Esophagus mucosa (tissue), 1 donor: ENCODE results near the gene PLPP1. TPM values are rescaled to one million over a fixed set of nuclear protein-coding genes. Genes with fewer than 3 reads are reported as not detected.

ENCODE experiments used
- ATAC-seq: fragments of 200-7000 bp; cut with Tn5 transposase; one replicate; pipeline ENCODE4 v1.9.1; 2020
- total RNA-seq: library from RNA; stranded (reverse); gene quantifications from one replicate; pipeline ENCODE4 v1.2.4, GENCODE V29; 2023
- donor health status: DM: yes; HTN: yes; CAD: no.

The PLPP1 gene
- total RNA-seq, 1 donor from 2014 or later: 16.2 TPM

DNA sequence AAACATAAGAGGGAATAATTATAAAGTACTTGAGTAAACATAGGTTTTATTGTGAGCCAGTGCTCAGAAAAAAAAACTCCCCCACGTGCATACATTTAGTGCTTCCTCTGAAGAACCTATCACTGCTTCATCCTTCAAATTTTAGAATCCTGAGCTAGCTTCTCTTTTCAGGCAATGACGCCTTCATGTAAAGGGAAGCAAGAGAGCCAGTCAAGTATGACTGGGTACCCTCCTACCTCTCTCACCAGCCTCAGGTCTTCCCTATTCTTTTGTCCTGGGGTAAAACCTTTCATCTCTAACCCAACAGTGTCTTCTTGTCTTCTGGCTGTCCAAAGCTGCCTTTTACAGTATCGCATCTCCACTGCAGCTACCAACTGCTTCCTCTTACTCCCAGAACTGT lies 32.0 kb downstream of the PLPP1 start:
- ATAC-seq: no peak

DNA sequence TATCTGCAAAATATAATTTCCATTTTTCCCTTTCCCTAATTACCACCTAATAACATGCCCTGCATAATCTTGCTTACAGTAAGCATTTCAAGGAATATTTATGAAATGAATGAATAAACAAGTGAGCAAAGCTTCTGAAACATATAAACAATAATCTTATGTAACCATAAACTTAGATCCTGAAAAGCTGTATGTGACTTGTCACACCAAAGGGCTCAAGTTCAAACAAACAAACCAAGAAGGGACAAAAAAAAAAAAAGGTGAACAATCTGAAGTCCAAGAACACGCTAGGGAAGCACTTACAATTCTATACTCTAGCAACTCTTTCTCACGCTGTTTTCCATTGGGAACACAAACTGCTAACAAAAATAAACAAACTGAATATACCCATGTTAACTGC lies 36.3 kb downstream of the PLPP1 start:
- no peak for ATAC-seq

DNA sequence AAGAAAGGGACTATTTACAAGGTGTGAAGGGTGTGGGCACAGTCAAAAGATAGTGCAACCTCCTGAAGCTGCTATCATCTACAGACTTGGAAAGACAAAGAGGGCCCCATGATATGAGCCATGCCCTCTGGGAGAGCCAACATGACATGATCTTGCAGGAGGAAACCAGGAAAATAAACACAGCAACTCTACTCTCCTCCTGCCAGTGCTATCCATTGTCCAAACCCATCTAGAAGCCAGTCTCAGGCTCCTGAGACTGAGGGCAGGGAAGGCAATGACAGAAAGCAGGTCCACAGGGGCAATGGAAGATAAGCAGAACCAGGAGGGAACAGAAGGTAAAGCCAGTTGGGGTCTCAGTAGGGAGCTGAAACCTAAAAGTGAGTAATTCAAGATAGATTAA lies 37.1 kb downstream of the PLPP1 start:
- no peak for ATAC-seq

DNA sequence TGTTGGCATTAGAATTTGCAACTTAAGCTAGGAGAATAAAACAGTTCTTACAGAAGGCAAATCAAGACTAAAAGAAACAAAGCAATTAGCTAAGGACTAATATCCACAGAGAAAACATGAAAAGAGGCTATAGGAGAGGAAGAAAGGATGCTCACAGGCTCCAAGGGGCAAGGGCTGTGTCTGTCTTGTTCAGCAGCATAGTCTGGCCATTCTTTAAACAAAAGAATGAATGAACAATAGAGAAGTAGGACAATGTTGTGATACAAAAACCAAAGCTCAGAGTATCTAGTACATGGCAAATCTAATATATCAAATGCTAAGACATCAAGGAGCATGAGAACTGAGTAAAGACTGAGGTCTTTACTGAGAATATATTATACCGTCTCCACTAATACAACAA lies 39.5 kb downstream of the PLPP1 start:
- ATAC-seq: no peak

DNA sequence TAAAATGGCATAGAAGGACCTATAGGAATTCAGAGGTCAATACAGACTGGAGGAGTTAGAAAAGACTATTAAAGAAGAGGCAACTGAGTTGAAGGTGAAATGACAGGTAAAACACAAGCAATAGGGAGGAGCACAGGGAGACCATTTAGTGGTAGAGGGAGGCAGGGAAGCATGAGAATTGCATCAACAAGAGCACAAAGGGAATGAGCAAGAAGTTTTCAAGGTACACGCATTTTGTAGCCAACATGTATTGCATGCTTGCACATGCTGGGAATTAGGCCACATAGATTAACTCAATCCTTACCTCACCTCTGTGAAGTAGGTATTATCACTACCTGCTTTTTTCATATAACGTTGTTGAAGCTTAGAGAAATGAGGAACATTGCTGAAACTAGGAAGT lies 42.3 kb downstream of the PLPP1 start:
- peak; percentile 87 for ATAC-seq

DNA sequence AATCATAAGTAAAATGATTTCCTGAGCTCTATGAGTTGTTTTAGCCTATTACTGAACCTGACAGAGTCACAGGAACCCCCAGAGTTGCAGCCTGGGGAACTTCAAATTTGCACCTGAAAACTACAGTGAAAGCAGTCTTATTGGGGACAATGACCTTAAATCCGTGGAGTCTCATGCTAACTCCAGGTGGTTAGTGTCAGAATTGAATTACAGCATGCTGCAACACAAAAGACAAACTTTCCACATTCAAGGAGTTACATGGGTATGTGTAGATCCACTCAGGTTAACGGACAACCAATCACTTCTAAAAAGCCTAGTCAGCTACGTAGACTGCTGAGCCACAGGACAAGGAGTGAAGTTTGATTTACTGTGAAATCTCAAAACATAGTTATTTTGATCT lies 49.7 kb downstream of the PLPP1 start:
- no peak for ATAC-seq

DNA sequence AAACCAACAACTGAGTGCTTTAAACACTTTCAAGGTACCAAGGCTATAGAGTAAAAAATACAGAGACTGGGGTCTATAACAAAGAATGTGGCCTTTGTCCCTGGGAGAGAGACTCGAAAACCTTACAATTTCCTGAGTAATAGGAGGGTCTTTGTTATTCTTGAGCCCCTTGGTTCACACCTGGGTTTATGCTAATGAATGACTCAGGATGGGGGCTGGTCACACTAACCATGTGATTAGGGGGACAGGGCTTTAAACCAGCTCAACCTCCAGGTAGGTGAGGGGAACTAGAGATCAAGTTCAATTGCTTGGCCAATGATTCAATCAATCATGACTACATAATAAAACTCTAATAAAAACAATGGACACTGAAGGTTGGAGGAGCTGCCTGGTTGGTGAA lies 50.2 kb downstream of the PLPP1 start:
- no peak for ATAC-seq

DNA sequence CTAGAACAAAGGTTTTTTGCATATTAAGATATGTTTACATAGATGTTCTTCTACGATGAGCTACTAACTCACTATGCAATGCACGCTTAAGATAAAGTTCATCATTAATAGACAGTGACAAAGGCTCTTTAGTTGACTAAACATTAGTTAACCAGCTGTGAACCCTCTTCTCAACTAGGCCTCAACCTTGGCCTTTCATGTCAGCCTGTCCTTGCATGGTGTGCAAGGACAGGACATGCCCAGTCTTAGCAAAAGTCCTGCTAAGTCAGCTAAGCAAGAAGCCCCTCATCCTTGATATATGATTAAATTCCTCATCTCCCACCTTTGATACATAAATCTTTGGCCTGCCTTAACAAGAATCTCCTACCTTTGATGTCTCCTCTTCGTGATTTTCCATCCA lies 50.9 kb downstream of the PLPP1 start:
- no peak for ATAC-seq

DNA sequence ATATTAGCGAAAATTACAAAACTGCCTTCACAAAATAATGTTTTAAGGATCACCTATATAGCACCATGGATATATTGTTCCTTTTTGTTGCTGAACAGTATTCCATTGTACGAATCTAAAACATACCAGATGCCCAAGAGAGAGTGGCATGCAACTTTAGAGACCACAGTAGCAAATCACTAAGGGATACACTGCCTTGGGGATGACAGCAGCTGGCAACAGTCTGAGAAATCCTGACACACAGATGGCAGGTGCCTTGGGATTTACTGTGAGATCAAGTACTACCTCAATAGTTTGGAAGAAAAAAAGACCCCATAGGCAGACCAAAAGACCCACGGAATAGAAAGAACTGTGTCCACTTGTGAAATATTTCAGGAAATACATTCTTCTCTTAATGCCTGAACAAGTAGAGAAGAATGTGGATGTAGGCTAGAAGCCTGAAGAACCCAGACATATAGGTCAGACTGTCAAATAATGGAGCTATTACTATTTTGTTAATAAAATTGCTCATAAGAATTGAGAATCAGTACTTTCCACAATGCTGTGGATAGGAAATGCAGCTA lies 53.4 kb downstream of the PLPP1 start:
- ATAC-seq: no peak

DNA sequence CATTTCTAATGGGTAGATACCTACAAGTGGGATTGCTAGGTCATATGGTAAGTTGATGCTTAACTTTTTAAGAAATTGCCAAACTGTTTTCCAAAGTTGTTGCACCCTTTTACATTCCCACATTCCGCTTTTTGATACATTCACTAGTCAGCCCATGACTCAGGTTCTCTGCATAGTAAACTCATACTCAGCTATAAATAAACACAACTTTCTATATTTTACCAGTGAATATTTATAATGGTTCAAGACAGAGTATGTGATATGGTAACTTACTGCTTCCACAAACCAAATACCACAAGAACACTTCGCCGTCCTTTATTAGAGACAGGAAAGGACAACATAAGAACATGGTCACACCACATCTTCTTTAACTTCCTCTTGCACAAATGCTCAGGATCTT lies 54.0 kb downstream of the PLPP1 start:
- no peak for ATAC-seq

DNA sequence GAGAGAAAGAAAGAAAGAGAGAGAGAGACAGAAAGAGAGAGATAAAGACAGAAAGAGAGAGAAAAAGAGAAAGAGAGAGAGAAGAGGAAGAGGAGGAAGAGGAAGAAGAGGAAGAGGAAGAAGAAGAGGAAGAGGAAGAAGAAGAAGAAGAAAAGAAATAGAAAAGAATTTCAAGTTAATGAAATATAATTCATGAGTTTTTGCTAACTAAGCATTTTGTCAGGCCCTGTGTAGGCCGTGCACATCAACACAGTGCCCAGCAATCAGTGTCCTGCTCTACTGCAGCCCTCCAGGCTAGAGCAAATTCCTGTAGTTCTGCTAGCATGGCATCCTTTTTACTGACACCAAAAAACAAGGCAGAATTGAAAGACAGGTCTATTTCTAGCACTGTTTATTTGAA lies 62.1 kb downstream of the PLPP1 start:
- ATAC-seq: no peak

DNA sequence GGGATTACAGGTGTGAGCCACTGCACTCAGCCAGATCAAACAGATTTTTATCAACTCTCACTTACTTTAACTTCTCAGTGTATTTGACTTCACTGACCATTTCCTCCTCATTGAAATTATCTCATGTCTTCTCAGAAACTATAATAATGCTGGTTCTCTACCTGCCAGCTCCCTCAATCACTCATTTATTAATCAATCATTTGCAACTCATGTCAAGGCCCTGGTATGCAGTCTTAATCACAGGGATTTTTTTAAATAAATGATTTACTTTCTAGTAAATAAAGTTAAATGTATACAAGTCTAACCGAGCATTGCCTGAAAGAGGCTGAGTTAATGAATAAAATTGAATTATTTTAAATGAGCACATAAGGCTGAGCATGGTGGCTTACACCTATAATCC lies 63.3 kb downstream of the PLPP1 start:
- ATAC-seq: no peak

DNA sequence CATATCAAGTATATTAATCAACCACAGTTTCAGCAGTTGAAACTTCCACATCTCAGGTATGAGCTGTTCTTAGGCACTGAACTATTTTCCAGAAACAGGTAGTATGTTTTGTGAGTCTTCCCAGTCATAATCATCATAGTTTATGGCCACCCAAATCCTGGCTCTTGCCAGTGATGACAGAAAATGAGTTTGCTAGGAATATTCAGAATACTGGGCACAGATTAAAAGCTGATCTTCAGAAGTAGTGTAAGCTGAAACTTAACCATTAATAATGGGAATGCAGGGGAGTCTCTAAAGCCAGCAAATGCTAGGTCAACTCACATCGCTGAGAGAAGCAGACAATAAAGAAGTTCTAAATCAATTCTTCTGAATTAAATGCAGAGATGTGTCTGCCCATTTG lies 64.5 kb downstream of the PLPP1 start:
- ATAC-seq: no peak

DNA sequence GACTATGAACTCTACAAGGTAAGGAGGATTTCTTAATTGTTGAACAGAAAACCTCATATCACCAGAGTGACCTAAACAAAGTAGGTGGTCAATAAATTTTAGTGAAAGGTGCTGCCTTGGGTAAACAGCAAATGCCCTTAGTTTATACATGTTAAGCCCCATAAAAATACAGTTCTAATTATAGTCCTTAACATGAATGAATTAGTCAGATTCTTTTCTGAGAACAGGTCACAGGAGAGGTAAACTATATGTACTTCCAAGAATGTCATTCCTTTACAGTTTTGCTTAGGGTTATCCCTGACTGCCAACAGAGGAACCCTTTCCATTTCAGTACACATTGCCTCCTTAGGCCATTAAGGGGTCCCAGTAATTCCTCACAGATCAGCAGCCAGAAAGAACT lies 64.9 kb downstream of the PLPP1 start:
- no peak for ATAC-seq

DNA sequence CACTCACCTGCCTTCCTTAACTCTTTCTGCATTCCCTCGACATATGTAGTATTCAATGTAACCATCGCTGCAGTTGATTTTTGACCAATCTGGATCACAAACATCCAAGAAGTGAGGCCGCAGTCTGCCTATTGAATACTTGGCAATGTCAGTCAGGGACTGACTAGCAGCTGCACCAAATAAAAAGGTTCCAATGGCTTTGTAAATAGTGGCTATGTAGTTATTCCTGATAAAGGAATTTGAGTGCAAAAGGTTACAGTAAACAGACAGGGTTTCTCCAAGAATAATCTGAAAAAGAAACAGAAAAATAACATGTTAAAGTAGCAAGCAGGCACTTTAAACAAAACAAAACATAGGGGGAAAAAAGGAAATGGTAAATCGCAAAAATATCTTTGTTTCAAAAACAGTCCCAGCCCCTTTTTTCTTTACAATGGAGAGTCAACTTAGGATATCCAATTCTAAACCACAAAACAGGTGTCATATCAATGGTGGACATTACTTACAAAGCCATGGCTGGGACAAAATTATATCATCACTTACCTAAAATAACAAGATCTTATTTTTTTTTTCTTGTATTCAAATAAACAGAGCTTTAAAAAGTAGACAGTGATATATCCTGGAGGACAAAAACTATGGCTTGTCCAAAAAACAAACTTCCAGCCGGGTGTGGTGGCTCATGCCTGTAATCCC lies 66.8 kb downstream of the PLPP1 start:
- no peak for ATAC-seq

DNA sequence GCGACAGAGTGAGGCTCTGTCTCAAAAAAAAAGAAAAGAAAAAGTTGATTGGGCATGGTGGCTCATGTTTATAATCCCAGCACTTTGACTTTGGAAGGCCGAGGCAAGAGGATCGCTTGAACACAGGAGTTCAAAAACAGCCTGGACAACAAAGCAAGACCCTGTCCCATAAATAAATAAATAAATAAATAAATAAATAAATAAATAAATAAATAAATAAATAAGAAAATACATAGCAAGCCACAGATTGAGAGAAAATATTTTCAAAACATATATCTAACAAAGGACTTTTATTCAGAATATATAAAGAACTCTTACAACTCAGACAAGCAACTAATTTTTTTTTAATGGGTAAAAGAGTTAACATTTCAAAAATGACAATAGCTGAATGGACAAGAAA lies 71.2 kb downstream of the PLPP1 start:
- no peak for ATAC-seq

DNA sequence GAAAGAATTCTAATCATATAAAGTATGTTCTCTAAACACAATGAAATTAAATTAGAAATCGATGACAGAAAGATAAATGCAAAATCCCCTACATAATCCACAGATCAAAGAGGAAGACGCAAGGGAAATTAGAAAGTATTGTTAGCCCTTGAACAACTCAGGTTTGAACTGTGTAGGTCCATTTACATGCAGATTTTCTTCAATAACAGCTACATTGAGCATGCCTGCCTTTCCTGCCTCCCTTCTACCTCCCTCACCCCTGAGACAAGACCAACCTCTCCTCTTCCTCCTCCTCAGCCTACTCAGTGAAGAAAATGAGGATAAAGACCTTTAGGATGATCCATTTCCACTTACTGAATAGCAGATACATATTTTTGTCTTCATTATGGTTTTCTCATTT lies 75.2 kb downstream of the PLPP1 start:
- ATAC-seq: no peak

DNA sequence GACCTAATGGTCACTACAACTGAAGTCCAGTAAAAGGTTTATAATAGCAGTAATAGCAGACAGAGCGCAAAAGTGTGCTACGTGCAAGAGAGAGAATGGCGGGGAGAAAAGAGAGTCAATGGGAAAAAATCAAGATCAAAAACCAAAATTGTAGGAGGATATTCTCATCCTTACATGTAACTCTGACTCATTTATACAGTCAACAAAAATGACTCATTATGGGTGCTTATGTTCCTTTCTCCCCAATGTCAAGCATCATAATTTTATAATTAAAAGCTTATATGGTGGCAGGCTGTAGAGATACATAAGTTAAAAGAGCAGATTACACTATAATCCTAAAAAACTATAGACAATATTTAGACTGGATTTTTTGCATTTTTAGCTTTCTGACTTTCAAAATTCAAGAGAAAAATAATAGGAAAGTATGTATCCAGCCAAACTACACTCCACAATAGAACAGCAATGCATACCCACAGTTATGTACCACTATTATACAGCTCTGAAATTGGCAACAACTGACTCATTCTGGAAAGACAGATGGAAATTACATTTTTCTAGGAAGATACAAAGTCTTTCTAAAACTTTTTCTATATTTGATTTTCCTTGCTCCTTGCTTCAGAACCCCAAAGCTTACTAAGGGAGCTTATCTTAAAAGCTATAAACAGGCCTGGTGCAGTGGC lies 78.4 kb downstream of the PLPP1 start:
- ATAC-seq: peak; percentile 70

DNA sequence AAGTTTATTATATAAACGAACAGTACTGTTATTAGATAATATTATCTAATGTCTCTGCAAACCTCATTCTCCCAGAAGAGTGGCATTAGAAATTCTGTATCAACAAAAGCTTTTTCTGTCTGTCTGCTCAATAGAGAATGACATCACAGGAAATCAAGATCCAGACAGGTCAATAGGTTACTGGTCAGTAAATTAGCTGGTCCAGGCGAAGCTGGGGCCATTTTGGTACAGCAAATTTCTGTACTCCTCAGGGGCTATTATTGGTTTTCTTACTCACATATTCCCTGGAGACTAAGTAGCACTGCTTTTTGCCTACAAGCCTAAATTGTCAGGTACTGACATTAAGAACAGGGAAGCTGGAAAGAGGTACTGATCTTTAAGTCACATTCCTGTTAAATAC lies 80.5 kb downstream of the PLPP1 start:
- ATAC-seq: no peak

DNA sequence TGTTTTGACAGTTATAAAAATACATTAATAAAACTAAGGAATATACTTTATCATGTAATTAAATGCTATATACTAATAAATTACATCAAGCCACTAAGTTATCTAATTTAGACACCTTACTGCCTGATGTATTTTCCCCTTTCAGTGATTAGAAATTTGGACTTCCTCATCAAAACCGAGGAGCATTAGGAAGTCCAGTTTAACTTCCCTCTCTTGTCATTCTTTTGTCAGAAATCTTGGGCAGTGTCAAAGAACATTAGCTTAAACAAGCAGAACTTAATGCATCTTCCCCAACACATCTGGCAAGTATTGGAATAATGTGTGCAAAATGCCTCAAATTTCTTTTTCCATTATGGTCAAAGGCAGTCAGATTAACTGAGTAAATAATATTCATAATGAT lies 81.6 kb downstream of the PLPP1 start:
- no peak for ATAC-seq

DNA sequence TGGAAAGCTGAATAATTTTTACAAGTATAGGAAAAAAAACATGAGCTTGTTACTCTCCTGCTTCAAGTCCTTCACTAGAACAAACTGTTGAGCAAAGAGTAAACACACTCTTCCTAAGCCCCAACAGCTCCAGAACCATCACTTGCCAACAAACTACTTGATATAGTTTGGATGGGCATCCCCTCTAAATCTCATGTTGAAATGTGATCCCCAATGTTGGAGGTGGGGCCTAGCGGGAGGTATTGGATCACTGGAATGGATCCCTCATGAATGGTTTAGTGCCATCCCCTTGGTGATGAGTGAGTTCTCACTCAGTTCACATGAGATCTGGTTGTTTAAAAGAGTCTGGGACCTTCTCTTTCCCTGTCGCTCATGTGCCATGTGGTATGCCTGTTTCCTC lies 82.8 kb downstream of the PLPP1 start:
- no peak for ATAC-seq

DNA sequence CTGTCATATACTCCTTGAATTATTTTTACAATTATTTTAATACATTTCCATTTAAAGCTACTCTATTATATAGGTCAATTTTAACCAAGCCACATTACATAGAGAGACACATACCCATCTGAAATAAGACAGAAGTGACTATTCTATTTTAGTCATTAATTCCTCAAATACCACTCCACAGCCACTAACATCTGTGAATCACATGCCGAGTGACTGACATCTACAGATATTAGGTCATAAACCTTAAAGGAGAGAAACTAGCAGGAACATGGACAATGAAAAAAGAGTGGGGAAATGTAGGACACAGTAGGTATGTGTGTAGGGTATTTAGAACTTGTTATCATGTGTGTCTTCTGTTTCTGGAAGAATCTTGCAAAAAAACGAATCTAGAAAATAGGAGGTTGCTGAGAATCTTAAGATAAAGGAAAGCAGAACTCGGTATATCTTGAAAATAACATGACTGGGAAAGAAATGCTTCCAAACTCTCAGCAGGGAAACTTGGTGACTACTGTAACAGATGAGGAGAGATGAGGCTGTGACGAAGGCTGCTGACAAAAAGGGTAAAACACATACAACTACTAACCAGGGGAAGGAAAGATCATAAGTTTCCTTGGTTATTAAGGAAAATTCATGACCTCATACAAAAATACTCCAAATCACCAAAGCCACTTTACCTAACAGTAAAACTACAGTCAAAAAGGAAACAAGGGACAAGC lies 84.6 kb downstream of the PLPP1 start:
- no peak for ATAC-seq

DNA sequence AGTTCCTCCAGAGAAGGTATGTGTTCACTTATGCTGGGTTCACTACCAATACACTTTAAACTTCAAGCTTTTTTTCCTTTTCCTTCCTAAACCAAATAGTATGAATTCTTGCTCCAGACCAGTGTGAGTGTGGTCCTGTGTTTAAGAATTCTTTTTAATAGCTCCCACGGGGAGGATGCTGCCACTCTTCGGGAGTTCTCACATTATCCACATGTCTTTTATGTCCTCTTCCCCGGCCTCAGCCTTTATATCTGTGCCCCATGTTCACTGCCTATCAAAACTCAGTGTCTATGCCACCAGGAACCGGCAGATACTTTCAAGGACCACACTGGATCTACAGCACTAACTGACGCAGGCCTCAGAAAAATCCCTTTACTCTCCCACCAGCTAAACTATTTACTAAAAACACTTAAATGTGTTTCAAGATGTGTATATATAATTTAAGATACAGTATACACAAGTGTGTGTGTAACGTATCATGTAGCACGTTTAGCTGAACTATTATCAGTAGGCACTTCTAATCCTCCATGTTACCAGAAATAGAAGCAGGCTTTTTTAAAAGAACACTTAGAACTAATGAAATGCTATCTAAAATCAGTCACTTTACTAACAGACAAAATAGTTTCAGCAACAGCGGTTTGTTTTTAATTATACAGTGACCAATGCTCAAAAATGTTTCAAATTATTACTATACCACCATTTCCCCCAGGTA lies 88.0 kb downstream of the PLPP1 start:
- ATAC-seq: no peak
